NCI-H1092 treated with DMSO at 0.1 percent for 48 hours (cell line): ENCODE results near the gene PLCXD1.
"Not testable (repeated sequence)": the region's sequence is repeated elsewhere in the genome, so short reads cannot be mapped to it uniquely, and the experiment has no call there.

Experiments
- DNase-seq: peaks from one replicate; lab custom pipeline; 2025; lab: John Stamatoyannopoulos, UW

Gene PLCXD1

DNA sequence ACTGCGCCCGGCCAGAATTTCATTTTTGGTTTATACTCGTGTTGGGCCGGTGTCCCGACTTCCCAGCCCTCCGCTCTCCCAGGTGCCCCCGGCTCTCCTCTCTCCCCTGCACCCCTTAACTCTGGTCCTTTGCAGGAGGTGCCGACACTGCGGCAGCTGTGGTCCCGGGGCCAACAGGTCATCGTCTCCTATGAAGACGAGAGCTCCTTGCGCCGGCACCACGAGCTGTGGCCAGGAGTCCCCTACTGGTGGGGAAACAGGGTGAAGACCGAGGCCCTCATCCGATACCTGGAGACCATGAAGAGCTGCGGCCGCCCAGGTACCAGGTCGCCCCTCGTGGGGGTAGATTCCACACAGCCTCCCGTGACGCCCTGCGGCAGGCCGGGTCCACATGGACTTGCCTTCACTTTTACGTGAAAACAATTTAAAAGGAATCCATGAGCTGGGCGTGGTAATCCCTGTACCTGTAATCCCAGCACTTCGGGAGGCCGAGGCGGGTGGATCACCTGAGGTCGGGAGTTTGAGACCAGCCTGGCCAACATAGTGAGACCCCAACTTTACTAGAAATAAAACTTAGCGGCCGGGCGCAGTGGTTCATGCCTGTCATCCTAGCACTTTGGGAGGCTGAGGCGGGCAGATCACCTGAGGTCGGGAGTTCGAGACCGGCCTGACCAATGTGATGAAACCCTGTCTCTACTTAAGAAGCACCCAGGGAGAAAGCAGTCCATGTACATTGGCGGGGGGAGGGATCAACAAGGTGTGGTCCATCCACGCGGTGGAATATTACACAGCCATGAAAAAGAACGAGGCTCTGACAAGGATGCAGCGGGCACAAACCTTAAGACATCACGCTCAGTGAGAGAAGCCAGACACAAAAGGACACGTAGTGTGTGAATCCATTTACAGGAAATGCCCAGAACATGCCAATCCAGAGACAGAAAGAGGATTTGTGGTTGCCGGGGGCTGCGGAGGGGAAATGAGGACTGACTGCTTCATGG is 12.0 kb downstream of the PLCXD1 start:
- no peak for DNase-seq

DNA sequence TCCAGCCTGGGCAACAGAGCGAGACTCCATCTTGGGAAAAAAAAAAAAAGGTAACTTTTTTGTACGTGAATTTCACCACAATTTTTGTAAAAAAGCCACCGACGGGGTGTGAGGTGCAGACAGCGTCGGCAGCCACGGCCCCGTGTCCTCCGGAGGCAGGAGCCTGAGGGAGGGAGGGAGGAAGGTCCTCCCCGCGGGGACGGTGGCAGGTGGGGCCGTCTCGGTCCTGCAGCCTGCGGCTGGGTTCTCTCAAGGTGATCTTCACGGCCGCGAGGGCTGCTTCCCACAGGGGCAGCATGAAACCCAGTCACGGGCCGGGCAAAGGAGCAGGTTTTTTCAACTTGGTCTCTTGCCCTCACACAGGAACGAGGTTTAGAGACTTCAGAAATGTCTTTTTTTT is 14.0 kb downstream of the PLCXD1 start:
- no peak for DNase-seq

DNA sequence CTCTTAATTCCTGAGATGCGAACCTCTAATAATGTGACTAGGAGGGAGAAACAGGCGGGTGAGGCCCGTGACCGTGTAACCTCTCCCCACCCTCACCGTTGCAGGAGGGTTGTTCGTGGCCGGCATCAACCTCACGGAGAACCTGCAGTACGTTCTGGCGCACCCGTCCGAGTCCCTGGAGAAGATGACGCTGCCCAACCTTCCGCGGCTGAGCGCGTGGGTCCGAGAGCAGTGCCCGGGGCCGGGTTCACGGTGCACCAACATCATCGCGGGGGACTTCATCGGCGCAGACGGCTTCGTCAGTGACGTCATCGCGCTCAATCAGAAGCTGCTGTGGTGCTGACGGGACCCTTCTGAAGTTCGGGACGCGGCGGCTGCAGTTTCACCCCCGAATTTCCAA is 17.8 kb downstream of the PLCXD1 start:
- no peak for DNase-seq

DNA sequence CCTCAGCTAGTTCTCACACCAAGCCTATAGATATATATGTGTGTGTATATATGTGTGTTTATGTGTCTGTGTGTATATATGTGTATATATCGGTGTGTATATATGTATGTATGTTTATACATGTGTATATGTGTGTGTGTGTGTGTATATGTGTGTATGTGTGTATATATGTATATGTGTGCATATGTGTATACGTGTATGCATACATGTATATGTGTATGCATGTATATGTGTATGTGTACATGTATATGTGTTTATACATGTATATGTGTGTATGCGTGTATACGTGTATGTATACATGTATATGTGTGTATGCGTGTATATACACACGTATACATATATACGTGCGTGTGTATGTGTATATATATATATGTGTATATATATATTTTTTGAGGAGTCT is 19.2 kb downstream of the PLCXD1 start:
- no peak for DNase-seq

DNA sequence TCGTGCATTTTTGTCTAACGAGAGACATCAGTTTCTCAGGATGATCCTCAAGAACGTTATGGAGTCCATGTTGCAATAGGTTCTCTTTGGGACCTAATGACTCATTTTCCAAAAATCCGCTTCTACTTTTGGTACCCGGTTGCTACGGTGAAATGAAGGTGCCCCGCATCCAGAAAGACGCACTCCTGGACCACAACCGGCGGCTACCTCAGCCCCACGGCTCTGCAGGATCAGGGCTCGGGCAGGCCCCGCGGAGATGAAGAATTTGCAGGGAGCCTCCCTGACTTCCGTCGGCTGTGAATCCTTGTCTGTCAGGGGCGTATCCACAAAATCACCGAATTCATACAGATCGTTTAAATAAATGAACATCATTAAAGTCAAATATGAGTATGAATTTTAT is 21.8 kb downstream of the PLCXD1 start:
- DNase-seq, result no peak

DNA sequence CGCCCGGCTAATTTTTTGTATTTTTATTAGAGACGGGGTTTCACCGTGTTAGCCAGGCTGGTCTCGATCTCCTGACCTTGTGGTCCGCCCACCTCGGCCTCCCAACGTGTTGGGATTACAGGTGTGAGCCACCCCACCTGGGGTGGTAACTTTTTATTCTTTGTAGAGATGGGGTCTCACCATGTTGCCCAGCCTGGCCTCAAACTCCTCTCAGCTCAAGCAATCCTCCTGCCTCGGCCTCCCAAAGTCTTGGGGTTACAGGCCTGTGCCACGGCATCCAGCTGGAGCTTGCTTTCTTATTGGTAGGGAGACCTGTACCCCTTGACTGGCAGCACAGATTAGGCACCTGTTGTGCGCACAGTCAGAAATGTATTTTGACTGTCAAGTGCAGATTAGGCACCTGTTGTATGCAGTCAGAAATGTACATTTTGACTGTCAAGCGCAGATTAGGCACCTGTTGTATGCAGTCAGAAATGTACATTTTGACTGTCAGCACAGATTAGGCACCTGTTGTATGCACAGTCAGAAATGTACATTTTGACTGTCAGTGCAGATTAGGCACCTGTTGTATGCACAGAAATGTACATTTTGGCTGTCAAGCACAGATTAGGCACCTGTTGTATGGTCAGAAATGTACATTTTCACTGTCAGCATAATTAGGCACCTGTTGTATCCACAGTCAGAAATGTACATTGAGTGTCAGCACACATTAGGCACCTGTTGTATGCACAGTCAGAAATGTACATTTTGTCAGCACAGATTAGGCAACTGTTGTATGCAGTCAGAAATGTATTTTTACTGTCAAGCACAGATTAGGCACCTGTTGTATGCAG is 24.8 kb downstream of the PLCXD1 start:
- not testable (repeated sequence) for DNase-seq

DNA sequence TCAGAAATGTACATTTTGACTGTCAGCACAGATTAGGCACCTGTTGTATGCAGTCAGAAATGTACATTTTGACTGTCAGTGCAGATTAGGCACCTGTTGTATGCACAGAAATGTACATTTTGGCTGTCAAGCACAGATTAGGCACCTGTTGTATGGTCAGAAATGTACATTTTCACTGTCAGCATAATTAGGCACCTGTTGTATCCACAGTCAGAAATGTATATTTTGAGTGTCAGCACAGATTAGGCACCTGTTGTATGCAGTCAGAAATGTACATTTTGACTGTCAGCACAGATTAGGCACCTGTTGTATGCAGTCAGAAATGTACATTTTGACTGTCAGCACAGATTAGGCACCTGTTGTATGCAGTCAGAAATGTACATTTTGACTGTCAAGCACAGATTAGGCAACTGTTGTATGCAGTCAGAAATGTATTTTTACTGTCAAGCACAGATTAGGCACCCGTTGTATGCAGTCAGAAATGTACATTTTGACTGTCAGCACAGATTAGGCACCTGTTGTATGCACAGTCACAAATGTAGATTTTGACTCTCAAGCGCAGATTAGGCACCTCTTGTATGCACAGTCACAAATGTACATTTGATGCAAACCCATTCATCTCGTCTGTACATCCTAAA is 25.6 kb downstream of the PLCXD1 start:
- not testable (repeated sequence) for DNase-seq

DNA sequence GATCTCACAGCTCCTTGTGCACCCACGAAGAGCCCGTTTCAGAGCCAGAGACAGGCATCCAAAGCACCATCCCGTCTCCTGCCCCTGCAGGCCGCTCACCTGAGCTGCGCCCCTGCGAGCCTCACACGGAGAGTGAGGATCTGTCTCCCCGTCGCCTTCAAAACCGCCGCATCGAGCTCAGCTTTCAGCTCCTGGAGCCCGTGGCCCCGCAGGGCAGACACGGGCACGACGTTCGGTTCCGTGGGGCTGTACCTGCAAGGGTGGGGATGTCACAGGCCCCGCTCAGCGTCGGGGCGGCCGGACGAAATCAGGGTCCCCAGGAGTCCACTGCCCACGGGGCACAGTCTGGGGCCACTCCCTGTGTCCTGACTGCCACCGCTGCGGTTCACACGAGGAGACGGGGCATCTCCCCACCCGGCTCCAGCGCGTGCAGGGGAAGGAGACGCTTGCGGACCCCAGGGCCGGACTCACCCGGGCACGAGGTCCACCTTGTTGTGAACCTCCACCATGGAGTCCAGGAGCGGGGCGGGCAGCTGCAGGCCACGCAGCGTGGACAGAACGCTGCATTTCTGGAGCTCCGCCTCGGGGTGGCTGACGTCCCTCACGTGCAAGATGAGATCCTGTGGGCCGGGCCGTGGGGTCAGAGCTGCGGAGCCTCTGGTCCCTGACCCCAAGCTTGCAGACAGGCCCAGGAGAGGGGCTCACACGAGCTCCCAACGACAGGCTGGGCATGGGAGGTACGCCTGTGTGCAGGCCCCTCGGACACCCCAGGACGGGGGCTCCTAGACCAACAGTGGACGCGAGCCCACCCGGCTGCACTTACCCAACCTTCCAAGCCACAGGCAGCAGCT is 26.3 kb downstream of the PLCXD1 start:
- DNase-seq, result no peak

DNA sequence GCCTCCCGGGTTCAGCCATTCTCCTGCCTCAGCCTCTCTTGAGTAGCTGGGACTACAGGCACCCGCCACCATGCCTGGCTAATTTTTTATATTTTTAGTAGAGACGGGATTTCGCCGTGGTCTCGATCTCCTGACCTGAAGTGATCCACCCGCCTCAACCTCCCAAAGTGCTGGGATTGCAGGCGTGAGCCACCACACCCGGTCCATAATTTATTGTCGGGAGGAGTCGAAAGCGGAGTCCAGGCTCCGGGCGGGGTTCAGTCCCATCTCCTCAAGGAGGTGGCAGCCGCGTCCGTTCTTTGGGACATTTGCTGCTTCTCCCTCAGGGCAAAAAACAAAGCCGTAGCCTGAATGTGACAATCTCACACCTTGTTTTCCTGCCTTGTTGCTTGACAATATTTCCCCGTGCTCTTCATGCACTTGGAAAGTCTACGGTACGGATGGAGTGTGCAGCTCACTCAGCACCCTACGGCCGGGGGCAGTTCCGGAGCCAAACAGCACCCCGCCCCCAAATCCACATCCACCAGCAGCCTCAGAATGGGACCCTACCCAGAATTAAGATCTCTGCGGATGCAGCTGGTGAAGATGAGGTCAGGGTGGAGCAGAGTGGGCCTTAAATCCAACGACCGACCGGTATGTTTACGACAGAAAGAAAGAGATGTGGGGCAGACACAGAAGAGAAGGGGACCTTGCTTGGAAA is 27.8 kb downstream of the PLCXD1 start:
- DNase-seq, result no peak

DNA sequence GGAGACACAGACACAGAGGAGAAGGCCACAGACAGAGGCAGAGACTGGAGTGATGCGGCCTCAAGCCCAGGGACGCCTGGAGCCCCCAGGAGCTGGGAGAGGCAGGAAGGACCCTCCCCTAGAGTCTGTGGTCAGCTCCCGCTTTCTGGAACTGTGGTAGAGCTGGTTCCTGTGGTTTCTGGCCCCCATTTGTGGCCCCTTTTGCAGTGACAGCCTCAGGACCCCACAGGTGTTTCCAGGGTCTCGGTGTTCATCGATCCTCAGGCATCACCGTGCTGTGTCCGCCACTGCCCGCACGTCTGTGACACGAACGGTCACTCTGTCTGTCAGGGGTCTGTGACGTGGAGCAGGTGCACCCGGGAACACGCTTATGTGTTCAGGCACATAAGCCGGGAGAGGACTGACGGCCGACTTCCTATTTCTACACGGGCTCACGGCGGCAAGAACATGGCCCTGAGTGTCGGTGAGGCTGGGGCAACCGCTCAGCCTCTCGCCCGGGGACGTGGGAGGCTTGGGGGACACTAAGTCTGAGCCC is 29.5 kb downstream of the PLCXD1 start:
- DNase-seq, result no peak

DNA sequence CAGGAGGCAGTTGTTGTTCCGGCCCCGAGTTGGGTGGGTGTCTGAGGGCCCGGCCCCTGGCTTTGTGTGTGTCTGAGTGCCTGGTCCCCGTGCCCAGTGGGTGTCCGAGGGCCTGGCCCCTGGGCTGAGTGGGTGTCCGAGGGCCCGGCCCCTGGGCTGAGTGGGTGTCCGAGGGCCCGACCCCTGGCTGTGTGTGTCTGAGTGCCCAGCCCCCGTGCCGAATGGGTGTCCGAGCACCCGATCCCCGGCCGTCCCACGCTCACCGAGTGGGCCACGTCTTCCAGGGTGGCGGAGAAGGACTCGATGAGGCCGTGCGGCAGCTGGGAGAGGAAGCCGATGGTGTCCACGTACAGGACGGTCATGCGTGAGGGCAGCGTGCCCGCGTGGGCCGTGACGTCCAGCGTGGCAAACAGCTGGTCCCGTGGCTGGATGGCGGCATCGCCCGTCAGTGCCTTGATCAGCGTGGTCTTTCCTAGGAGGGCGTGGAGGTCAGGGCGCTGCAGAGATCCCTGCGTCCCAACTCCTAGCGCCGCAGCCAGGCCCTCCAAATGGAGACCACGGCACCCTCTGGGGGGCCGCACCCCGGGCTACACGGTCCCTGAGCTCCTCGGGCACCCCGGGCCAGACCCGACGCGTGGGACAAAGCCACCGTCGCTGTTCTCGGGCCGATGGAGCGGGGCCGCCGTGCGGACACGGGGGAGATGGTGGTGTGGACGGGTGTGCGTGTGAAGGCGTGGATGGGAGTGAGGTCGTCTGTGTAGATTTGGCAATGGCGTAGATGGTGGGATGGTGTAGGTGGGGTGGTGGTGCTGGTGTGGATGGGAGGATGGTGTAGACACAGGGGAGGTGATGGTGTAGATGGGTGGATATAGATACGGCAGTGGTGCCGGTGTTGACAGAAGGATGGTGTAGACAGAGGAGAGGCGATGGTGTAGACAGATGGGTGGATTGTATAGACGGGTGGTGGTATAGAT is 30.3 kb downstream of the PLCXD1 start:
- no peak for DNase-seq

DNA sequence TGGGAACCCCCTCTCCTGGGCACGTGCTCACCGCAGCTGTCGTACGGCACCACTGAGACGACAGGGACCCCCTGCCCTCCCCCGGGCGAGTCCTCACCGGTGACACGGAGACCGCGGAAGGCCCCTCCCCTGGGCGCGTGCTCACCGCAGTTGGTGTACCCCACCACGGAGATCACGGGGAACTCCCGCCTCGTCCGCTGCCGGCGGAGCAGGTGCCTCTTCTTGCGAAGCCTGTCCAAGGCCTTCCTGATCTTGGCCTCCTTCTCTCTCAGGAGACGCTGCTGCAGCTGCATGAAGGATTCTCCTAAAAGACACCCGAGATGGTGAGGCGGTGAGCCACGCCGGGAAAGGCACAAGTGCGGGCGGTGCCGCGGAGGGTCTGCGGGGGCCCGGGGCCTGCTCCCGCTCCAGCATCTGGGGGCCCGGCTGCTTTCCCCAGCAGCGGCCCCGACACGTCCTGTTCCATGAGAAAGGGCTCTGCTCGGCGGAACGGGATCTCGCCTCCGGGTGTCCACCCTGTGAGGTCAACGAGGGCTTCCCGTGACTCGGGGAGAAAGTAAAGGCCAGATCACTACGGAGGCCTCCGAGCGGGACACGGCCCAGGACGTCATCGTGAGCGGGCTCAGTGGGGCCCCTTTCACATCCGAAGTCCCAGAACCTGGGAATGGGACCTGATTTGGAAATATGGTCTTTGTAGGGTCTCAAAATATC is 31.6 kb downstream of the PLCXD1 start:
- no peak for DNase-seq

DNA sequence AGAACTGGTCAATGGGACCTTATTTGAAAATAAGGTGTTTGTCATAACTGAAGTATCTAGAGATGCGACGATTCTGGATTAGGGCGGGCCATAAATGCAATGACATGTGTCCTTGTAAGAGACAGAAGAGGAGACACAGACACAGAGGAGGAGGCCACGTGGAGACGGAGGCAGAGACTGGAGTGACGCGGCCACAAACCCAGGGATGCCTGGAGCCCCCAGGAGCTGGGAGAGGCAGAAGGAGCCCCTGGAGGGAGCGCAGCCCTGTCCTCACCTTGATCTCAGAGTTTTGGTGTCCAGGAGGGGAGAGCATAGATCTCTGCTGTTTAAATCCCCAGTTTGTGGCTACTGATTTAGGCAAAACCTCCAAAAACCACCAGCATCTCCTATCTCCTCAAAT is 32.4 kb downstream of the PLCXD1 start:
- no peak for DNase-seq

DNA sequence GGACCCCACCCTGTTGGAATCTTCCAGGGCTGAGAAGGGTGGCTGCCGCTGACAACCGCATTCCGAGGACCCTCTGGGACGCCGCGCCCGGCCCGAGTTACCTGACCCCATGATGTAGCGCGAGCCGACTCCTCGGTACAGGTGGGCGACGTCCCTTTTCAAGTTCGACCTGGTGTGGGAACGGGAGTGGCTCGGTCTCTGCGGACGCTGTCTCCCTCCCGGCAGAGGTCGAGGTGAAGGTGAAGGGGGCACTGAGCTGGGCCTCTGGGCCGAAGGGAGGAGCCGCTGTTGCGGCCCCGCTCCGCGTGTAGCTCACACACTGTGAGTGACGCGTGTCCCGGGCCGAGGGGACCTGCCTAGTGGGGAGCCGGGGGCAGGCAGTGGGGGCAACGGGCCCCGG is 32.9 kb downstream of the PLCXD1 start:
- DNase-seq, result no peak

DNA sequence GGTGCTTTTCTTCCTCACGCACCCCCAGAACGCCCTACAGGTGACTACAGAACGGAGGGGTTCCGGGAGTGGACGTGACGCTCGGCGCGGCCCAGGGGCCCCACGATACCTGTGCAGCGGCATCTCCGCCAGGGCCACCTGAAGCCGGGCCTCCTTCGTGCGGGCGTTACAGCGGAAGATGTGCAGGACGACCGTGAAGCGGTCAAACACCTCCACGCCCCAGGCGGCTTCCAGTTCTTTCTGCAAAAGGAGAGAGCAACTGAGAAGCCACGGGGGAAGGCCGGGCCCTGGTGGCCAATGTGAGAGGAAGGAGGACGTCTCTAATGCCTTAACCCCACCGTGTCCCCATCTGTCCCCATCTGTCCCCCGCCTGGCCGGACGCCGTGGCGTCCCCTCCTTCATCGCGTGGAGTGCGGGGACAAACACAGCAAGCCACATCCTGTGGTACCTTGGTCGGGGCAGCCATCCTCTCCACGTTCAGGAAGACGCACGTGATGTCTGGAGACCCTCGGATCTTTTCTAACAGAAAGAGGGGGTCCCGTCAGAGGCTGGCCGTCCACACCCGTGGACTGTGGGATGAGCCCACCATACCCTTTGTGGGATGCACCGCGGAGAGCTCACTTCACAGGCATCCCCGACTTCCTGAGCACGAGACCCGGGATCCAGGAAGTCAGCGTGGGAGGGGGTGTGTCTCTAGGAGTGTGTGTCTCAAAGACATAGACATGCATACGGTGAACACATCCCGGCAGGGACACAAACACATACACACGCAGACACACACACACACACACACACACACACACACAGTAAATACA is 33.8 kb downstream of the PLCXD1 start:
- no peak for DNase-seq

DNA sequence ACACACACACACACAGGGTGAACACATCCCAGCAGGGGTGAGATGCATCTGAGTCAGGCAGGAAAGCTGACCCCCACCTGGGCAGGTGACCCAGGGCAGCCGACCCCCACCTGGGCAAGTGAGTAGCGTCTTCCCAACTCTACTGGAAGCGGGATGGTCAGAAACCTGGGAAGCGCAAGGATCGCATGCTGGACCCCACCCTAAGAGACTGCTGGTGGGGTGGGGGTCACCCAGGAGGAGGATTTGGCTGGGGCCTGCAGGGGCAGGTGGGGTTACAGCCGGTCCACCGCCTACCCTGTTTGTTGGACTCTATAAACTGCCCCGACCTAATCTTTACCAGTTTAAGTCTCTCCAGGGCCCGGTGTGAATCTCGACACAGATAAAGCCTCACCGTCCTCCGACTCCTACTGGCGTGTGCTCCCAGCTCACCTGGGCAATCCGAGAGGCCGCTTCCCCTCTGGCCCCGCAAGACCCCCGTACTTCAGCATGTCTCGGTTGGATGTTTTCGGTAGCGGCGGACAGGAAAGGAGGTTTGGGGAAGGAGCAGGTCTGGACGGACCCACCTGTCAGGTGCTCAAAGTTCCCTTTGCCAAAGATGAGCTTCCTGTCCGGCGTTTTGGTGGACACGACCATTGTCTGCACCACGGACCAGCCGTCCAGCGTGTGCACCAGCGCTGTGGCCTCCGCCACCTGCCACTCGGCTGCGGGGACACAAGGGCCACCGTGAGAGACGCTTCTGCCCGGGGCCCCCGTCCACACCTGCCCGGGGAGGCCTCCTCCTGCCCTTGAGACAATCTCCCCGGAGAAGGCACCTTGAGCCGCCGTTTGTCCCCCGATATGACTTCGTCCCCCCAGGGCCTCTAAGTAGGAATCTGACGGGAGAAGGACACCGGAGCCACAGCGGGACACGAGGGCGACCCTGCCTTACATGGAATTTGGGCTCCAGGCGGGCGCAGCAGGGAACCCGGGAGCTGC is 35.5 kb downstream of the PLCXD1 start:
- no peak for DNase-seq
